T-helper 1 cell treated with Interleukin-12 subunit alpha and Interleukin-12 subunit beta and Interleukin-4 antibody, amounts not matched to agents 30 μg/mL and 1 μg/mL, for 36 hours (primary cell): Measurements from ENCODE around the gene SPG11.
A peak's percentile ranks its signal among the peaks of the same experiment; 100 is the strongest.
"Not testable (repeated sequence)": the region's sequence is repeated elsewhere in the genome, so short reads cannot be mapped to it uniquely, and the experiment has no call there.

Experiments
- H3K27ac Mint-ChIP-seq: one replicate; pipeline ENCODE4 v1.8.0; 2021; ENCODE audit warnings: mild to moderate bottlenecking, mixed read lengths
- H3K27me3 Mint-ChIP-seq: one replicate; pipeline ENCODE4 v1.8.0; 2021; ENCODE audit warnings: low read depth, mixed read lengths
- H3K36me3 Mint-ChIP-seq: one replicate; pipeline ENCODE4 v1.8.0; 2021; ENCODE audit warnings: low read depth, mixed read lengths
- H3K4me1 Mint-ChIP-seq: one replicate; pipeline ENCODE4 v1.8.0; 2021; ENCODE audit warnings: low read depth, mixed read lengths
- H3K4me3 Mint-ChIP-seq: one replicate; pipeline ENCODE4 v1.8.0; 2021; ENCODE audit warnings: mild to moderate bottlenecking, moderate library complexity, mixed read lengths
- H3K9me3 Mint-ChIP-seq: one replicate; pipeline ENCODE4 v1.8.0; 2021; ENCODE audit warnings: mixed read lengths

SPG11 gene

GRCh38 chr15:44695294-44695693 is 31.8 kb upstream of the SPG11 start:
- Mint-ChIP-seq H3K9me3 (peaks cover 5% of the 10 kb centered on the region), H3K27ac (no peak overlapping the region), H3K4me1 (peaks cover 11% of the 10 kb centered on the region), H3K4me3 (no peak overlapping the region), H3K36me3 (peaks cover 8% of the 10 kb centered on the region), H3K27me3 (peaks cover 16% of the 10 kb centered on the region)

GRCh38 chr15:44694416-44694815 is 31.0 kb upstream of the SPG11 start:
- Mint-ChIP-seq H3K4me1 (peaks cover 12% of the 10 kb centered on the region), H3K4me3 (no peak overlapping the region), H3K9me3 (peaks cover under 1% of the 10 kb centered on the region), H3K27ac (peak overlapping the region; percentile 49), H3K36me3 (peaks cover 8% of the 10 kb centered on the region), H3K27me3 (peaks cover 16% of the 10 kb centered on the region)

GRCh38 chr15:44692659-44693058 is 29.2 kb upstream of the SPG11 start:
- peaks cover 16% of the 10 kb centered on the region for H3K9me3 Mint-ChIP-seq
- peaks cover 9% of the 10 kb centered on the region for H3K27me3 Mint-ChIP-seq
- H3K4me3 Mint-ChIP-seq: no peak overlapping the region
- peaks cover 21% of the 10 kb centered on the region for H3K4me1 Mint-ChIP-seq
- H3K27ac Mint-ChIP-seq: no peak overlapping the region
- H3K36me3 Mint-ChIP-seq: peaks cover 22% of the 10 kb centered on the region

- Mint-ChIP-seq H3K36me3 (peaks cover 39% of the 10 kb centered on the region), H3K4me1 (peaks cover 29% of the 10 kb centered on the region), H3K9me3 (peaks cover 37% of the 10 kb centered on the region)
- H3K27ac Mint-ChIP-seq, H3K27me3 Mint-ChIP-seq, H3K4me3 Mint-ChIP-seq: not testable (repeated sequence)
These were observed 26.8 kb upstream of the SPG11 start for GRCh38 chr15:44690245-44690644.

GRCh38 chr15:44689318-44689717 is 25.9 kb upstream of the SPG11 start:
- not testable (repeated sequence) for H3K27me3 Mint-ChIP-seq, H3K4me3 Mint-ChIP-seq
- peaks cover 41% of the 10 kb centered on the region for H3K36me3 Mint-ChIP-seq
- H3K4me1 Mint-ChIP-seq: peaks cover 27% of the 10 kb centered on the region
- peak overlapping the region; percentile 20 for H3K27ac Mint-ChIP-seq
- peaks cover 44% of the 10 kb centered on the region for H3K9me3 Mint-ChIP-seq

GRCh38 chr15:44682809-44683682 is 19.6 kb upstream of the SPG11 start:
- Mint-ChIP-seq H3K9me3 (peaks cover 57% of the 10 kb centered on the region), H3K4me1 (peaks cover 63% of the 10 kb centered on the region), H3K27ac (peak overlapping the region; percentile 87), H3K4me3 (peak overlapping the region; percentile 63), H3K36me3 (peaks cover 54% of the 10 kb centered on the region)
- H3K27me3 Mint-ChIP-seq: not testable (repeated sequence)

- Mint-ChIP-seq H3K27me3 (no peaks in the 10 kb centered on the region), H3K36me3 (peaks cover 48% of the 10 kb centered on the region), H3K4me1 (peaks cover 64% of the 10 kb centered on the region), H3K4me3 (peak overlapping the region; percentile 63), H3K9me3 (peaks cover 50% of the 10 kb centered on the region), H3K27ac (peak overlapping the region; percentile 87)
These were observed 18.7 kb upstream of the SPG11 start for GRCh38 chr15:44682211-44682610.

- Mint-ChIP-seq H3K27ac (peak overlapping the region; percentile 91), H3K9me3 (peaks cover 13% of the 10 kb centered on the region), H3K27me3 (no peaks in the 10 kb centered on the region), H3K4me1 (peaks cover 66% of the 10 kb centered on the region), H3K36me3 (peaks cover 32% of the 10 kb centered on the region), H3K4me3 (peak overlapping the region; percentile 69)
These were observed 13.2 kb upstream of the SPG11 start for GRCh38 chr15:44676676-44677075.

GRCh38 chr15:44675911-44676310 is 12.4 kb upstream of the SPG11 start:
- Mint-ChIP-seq H3K9me3 (peaks cover 9% of the 10 kb centered on the region), H3K36me3 (peaks cover 28% of the 10 kb centered on the region), H3K4me3 (peak overlapping the region; percentile 69), H3K27me3 (no peaks in the 10 kb centered on the region), H3K27ac (peak overlapping the region; percentile 91), H3K4me1 (peaks cover 66% of the 10 kb centered on the region)

- Mint-ChIP-seq H3K4me3 (no peak overlapping the region), H3K4me1 (peaks cover 71% of the 10 kb centered on the region), H3K9me3 (no peaks in the 10 kb centered on the region), H3K27ac (peak overlapping the region; percentile 41), H3K27me3 (no peaks in the 10 kb centered on the region), H3K36me3 (peaks cover 22% of the 10 kb centered on the region)
These were observed 10.2 kb upstream of the SPG11 start for GRCh38 chr15:44673639-44674038.

GRCh38 chr15:44670087-44670950 is 6.9 kb upstream of the SPG11 start:
- peaks cover 17% of the 10 kb centered on the region for H3K36me3 Mint-ChIP-seq
- H3K4me3 Mint-ChIP-seq: no peak overlapping the region
- H3K9me3 Mint-ChIP-seq: no peaks in the 10 kb centered on the region
- peak overlapping the region; percentile 20 for H3K27ac Mint-ChIP-seq
- H3K4me1 Mint-ChIP-seq: peaks cover 73% of the 10 kb centered on the region
- H3K27me3 Mint-ChIP-seq: no peaks in the 10 kb centered on the region

- H3K4me3 Mint-ChIP-seq: no peak overlapping the region
- H3K27ac Mint-ChIP-seq: peak overlapping the region; percentile 76
- H3K27me3 Mint-ChIP-seq: no peaks in the 10 kb centered on the region
- peaks cover 76% of the 10 kb centered on the region for H3K4me1 Mint-ChIP-seq
- peaks cover 13% of the 10 kb centered on the region for H3K36me3 Mint-ChIP-seq
- H3K9me3 Mint-ChIP-seq: no peaks in the 10 kb centered on the region
These were observed 5.5 kb upstream of the SPG11 start for GRCh38 chr15:44668921-44669320.

- Mint-ChIP-seq H3K27ac (peak overlapping the region; percentile 90), H3K36me3 (peaks cover 7% of the 10 kb centered on the region), H3K4me1 (peaks cover 72% of the 10 kb centered on the region), H3K4me3 (peak overlapping the region; percentile 77), H3K9me3 (no peaks in the 10 kb centered on the region), H3K27me3 (no peaks in the 10 kb centered on the region)
These were observed 3.5 kb upstream of the SPG11 start for GRCh38 chr15:44667039-44667360.

- Mint-ChIP-seq H3K27me3 (no peaks in the 10 kb centered on the region), H3K4me1 (peaks cover 71% of the 10 kb centered on the region), H3K27ac (peak overlapping the region; percentile 90), H3K36me3 (peaks cover 6% of the 10 kb centered on the region), H3K9me3 (no peaks in the 10 kb centered on the region), H3K4me3 (peak overlapping the region; percentile 77)
These were observed 3.0 kb upstream of the SPG11 start for GRCh38 chr15:44666210-44667038.
